GM10266 (cell line): ENCODE data around the gene SLC39A11.

Experiments used
- DNase-seq: peaks from one replicate; pipeline ENCODE4 v3.0.0; 2012; ENCODE audit errors: extremely low spot score
- TF ChIP-seq, protein P1 (sequence below): IDR thresholded peaks from 2 replicates; pipeline ENCODE4 v1.5.1; 2012; ENCODE audit warnings: mild to moderate bottlenecking, low read depth; ENCODE audit not compliant: control insufficient read depth, insufficient read depth; ENCODE audit errors: missing control alignments

SLC39A11 gene

GRCh38 chr17:73057196-73057595 is 35.3 kb downstream of the SLC39A11 start:
- TF ChIP-seq, protein P1, sequence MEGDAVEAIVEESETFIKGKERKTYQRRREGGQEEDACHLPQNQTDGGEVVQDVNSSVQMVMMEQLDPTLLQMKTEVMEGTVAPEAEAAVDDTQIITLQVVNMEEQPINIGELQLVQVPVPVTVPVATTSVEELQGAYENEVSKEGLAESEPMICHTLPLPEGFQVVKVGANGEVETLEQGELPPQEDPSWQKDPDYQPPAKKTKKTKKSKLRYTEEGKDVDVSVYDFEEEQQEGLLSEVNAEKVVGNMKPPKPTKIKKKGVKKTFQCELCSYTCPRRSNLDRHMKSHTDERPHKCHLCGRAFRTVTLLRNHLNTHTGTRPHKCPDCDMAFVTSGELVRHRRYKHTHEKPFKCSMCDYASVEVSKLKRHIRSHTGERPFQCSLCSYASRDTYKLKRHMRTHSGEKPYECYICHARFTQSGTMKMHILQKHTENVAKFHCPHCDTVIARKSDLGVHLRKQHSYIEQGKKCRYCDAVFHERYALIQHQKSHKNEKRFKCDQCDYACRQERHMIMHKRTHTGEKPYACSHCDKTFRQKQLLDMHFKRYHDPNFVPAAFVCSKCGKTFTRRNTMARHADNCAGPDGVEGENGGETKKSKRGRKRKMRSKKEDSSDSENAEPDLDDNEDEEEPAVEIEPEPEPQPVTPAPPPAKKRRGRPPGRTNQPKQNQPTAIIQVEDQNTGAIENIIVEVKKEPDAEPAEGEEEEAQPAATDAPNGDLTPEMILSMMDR, result no peak

DNA sequence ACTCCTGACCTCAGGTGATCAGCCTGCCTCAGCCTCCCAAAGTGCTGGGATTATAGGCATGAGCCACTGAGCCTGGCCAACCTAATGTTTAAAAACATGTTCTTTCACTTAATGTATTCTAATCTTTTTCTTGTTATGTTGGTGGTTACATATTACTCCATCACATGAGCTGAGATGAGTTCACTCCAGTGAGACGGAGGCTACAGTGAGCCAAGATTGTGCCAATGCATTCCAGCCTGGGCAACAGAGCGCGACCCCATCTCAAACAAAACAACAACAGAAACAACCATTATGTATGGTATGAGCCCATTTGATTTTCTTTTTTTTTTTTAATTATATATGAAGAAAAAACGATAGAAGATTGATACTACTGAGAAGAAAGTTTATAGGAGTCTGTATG is 39.6 kb downstream of the SLC39A11 start:
- no peak for DNase-seq
- TF ChIP-seq, protein P1, result no peak

More at GRCh38 chr17:73057196-73057595, 35.3 kb downstream of the SLC39A11 start:
- DNase-seq, result no peak

DNA sequence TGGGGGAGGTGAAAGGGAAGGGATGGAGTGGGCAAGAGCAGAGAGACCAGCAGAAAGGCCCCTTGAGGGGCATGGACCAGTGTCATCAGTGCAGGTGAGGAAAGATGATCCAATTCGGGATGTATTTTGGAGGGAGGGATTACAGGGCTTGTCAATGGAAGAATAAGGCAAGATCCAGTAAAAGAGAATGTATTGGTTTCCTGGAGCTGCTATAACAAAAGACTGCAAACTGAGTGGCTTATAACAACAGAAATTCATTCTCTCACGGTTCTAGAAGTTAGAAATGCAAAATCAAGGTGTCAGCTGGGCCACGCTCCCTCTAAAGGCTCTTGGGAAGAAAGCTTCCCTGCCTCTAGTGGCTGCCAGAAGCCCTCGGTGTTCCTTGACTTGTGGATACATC is 41.7 kb downstream of the SLC39A11 start:
- DNase-seq, result no peak
- TF ChIP-seq, protein P1, result no peak

GRCh38 chr17:73048170-73048569 is 44.3 kb downstream of the SLC39A11 start:
- TF ChIP-seq, protein P1, result no peak

DNA sequence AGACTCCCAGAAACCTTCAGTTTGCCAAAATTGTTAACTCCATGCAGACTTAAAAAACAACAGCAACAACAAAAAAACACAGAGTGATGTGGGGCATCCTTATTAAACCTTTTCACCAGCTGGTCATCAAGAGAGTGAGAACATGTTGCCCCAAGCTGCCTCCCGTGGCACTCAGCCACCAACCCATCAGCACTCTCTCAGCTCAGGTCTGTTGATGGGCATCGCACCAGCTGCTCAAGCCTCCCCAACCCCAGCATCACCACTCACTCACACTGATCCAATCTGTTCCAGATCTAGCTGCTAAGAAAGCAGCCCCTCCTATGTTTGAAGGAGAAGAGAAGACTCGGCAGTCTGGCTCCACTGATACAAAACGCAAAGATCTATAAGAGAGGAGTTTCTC is 46.8 kb downstream of the SLC39A11 start:
- TF ChIP-seq, protein P1, result no peak
- no peak for DNase-seq

More at GRCh38 chr17:73048170-73048569, 44.3 kb downstream of the SLC39A11 start:
- DNase-seq, result no peak

DNA sequence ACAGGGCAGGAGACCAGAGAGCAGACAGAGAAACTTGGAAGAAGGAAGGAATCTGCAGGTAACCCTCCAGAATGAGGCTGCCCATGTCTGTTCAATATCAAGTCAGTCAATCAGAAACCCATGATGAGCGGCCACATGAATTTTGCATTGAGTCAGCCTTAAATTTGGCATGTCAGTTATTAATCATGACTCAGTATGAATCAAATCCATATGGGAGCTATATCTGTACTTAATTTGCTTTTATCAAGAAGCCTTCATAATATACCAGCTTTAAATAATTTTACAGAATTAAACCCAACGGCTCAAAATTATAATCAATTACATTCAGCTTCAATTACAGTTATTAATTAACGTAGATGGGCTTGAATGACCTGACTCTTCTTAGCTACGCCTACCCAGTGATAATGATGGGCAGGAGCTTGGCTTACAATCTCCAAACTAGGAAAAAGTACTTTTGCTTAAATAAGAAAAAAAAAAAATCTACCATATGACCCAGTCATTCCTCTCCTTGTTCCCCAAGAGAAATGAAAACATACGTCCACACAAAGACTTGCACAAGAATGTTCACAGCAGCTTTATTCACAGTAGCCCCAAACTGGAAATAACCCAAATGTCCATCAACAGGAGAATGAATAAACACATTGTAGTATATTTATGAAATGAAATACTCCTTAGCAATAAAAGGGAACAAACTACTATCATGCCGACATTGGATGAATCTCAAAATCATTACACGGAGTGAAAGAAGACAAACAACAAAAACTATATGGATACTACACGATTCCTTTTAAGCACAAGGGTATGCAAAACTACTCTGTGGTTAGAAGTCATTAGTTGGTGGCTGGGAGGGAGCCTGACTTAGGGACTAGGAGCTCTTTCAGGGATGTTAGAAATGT is 48.6 kb downstream of the SLC39A11 start:
- no peak for DNase-seq
- TF ChIP-seq, protein P1, result no peak

GRCh38 chr17:73042809-73043685 is 49.4 kb downstream of the SLC39A11 start:
- TF ChIP-seq, protein P1, result no peak
- DNase-seq, result no peak
